LNCaP clone FGC (cell line): ENCODE data around the gene ZNF562.
"Not testable (repeated sequence)": the region's sequence is repeated elsewhere in the genome, so short reads cannot be mapped to it uniquely, and the experiment has no call there.

ENCODE experiments used
- DNase-seq: peaks from one replicate; pipeline ENCODE4 v3.0.0-alpha.2; 2011; ENCODE audit warnings: low read depth
- H3K4me3 ChIP-seq: 2 replicates; pipeline ENCODE4 v1.5.1; 2011; ENCODE audit warnings: mild to moderate bottlenecking, low read depth, low read length, control low read depth
- CTCF ChIP-seq: IDR thresholded peaks from 2 replicates; pipeline ENCODE4 v1.5.1; 2012; ENCODE audit warnings: mild to moderate bottlenecking; ENCODE audit not compliant: control insufficient read depth, insufficient read depth; ENCODE audit errors: extremely low read depth

ZNF562 gene

GRCh38 chr19:9702186-9702585, 27.3 kb upstream of the ZNF562 start:
- no peak overlapping the region for H3K4me3 ChIP-seq
- DNase-seq, result no peak
- no peak for TF ChIP-seq CTCF

GRCh38 chr19:9700229-9700981, 25.5 kb upstream of the ZNF562 start:
- H3K4me3 ChIP-seq, result no peak overlapping the region
- DNase-seq, result peak; percentile 54
- no peak for TF ChIP-seq CTCF

GRCh38 chr19:9690301-9690700, 15.4 kb upstream of the ZNF562 start:
- DNase-seq, H3K4me3 ChIP-seq: not testable (repeated sequence)

- H3K4me3 ChIP-seq, result not testable (repeated sequence)
Observed at GRCh38 chr19:9679996-9680395, 5.1 kb upstream of the ZNF562 start.

GRCh38 chr19:9675358-9675901, 530 bp upstream of the ZNF562 start:
- not testable (repeated sequence) for DNase-seq
- peak overlapping the region; percentile 61 for H3K4me3 ChIP-seq

More at GRCh38 chr19:9679996-9680395, 5.1 kb upstream of the ZNF562 start:
- not testable (repeated sequence) for DNase-seq

- TF ChIP-seq CTCF, result no peak
- DNase-seq, result no peak
- H3K4me3 ChIP-seq, result peak overlapping the region; percentile 61
Observed at GRCh38 chr19:9673912-9674662, 813 bp downstream of the ZNF562 start.

- DNase-seq, result no peak
- no peak overlapping the region for H3K4me3 ChIP-seq
- no peak for TF ChIP-seq CTCF
Observed at GRCh38 chr19:9672893-9673292, 2.0 kb downstream of the ZNF562 start.

GRCh38 chr19:9671655-9672054, 3.2 kb downstream of the ZNF562 start:
- TF ChIP-seq CTCF, result no peak
- DNase-seq, result no peak
- H3K4me3 ChIP-seq, result no peak overlapping the region
